TTC549 (cell line): Measurements from ENCODE around the gene HOXB8.

Source experiments
- FAIRE-seq: peaks from 2 replicates; lab custom pipeline; 2012; peaks lifted over from hg19 to GRCh38; lab: Jason Lieb, UNC

Gene HOXB8

DNA sequence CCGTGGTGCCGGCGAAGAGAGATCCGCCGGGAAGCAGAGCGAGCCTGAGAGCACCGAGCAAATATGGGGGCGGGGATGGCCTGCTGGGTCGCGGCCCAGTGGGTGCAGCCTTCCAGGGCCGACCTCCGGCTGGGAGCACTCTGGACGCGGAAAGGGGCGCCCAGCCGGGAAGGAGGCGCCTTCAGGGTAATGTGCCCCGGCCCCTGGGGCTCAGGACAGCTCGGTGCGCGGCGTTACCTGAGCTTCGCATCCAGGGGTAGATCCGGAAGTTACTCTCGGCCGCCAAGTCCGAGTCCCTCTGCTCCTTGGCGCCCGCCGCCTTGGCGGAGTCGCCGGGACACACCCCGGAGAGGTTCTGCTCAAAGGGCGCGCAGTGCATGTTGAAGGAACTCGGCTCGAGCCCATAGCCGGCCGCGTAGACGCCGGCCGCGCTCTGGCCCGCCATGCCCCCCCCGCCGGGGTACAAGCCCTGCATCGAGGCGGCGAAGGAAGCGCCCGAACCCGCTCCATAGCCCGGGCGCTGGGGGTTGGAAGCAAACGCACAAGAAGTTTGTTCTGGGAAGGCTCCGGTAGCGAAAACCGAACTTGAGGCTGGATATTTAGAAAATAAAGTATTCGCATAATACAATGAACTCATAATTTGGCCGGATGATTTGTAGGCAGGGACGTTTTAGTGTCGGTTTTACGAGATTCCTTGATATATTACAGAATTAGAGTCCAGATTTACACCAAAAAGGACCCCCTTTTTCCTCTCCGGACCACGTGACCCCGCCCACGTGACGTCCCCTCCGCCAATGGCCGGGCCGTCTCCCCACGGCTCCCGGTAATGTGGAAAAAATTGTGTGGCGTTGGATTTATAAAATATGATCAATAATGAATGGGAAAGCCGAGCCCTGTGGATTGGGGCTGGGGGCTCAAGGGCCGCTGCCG lies 4.5 kb downstream of the HOXB8 start, which contains the start of gene HOXB7:
Gene HOXB7, minus strand, starts transcription at position 736 of the 930 bp plus-strand sequence. Its CDS starts 99 bp downstream, at position 637.
- no peak for FAIRE-seq

GRCh38 chr17:48609759-48610281 lies 5.3 kb downstream of the HOXB8 start:
- no peak for FAIRE-seq

DNA sequence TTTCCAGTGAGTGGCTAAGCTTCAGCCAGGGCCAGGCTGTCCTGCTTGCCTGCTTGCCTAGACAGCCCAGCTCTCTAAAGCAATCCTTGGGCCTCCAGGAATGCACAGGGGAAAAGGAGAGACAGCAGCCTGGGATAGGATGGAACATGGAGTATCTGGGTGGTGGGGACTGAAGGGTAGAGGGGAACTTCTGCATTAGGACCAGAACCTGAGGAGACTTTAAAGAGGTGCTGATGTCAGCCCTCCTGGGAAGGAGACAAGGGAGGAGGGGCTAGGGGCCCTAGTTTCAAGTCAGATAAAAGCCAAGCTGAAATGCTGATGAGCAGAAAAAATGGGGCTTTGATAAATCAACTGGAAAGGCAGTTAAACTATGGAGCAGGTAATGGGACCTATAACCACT lies 6.1 kb downstream of the HOXB8 start:
- no peak for FAIRE-seq

DNA sequence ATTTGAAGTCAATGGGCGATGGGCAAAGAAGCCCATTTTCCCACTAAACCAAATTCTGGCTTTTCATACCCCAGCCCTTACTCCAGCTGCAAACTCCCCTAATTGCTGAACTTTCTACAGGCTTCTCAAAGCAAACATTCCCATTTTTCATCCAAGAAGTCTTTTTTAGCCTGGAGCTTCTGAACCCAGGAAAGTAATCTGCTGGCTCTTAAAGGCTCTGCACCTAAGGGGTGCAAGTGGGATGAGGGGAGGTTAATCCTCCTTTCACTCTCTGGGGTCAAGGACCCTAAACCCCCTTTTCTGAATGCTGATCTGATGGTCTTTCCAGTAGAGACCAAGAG lies 6.6 kb downstream of the HOXB8 start:
- no peak for FAIRE-seq

DNA sequence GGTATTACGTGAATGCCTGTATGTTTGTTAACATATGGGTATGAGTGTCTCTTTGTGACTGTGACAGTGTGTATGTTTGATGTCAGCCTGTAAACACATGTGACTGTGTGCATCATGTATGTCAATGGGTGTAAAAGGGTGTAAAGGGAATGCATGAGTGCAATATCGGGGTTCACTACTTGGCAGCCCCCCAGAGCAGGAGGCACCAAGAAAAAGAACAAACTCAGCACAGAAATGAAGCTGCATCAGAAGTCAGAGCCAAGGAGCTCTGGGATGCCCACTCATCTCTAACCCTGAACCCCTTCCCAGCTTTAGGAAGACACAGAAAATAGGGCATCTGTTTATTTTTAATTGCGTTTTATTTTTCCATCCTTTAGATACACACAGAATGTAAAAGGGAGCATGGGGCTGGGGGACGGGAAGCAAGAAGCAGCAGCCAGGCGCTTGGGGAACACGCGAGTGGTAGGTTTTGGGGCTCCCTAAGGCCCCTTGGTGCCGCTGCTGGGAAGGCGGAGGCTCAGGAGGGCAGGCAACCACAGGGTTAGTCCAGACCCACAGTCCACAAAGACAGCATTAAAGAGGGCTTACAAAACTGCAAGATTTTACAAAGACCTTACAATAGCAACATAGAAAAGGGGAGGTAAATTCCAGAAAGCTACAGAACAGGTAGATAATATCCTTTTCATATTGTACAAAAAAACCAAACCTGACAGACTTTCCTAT lies 8.0 kb downstream of the HOXB8 start:
- no peak for FAIRE-seq

- no peak for FAIRE-seq
Observed at GRCh38 chr17:48605991-48606891, 8.9 kb downstream of the HOXB8 start.

- no peak for FAIRE-seq
Observed at GRCh38 chr17:48605409-48605919, 9.6 kb downstream of the HOXB8 start.

DNA sequence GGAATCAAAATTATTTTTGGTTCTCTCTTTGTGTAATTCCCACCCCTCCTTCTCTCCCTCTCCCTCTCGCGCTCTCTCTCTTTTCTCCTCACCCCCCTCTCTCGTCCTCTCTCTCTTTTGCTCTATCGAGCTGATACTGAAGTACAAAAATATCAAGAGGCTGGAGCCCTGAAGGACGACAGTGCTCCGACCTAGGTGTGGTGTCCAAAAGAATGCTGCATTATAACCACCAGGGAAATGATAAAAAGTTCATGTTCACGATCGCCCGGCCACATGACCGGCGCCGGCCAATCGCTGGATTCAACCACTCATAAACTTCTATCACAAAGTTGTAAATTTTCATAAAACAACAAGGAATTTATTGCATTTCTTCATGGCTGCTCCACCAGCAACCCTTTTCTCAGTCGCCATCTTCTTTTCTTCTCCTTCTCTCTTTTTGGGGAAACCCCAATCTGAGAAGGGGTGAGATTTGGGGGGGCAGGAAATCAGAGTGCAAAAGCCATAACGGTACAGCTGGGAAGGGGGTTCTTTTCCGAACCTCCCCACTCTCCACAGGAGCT lies 10.2 kb downstream of the HOXB8 start, which contains the start of gene HOXB6:
Gene HOXB6, minus strand, starts transcription at position 217 of the 560 bp plus-strand sequence. CDS start 6,836 bp downstream, outside the sequence.
- peak; percentile 20 for FAIRE-seq

- no peak for FAIRE-seq
Observed at GRCh38 chr17:48603959-48604769, 10.9 kb downstream of the HOXB8 start.

- FAIRE-seq, result no peak
Observed at GRCh38 chr17:48601539-48602425, 13.3 kb downstream of the HOXB8 start.

DNA sequence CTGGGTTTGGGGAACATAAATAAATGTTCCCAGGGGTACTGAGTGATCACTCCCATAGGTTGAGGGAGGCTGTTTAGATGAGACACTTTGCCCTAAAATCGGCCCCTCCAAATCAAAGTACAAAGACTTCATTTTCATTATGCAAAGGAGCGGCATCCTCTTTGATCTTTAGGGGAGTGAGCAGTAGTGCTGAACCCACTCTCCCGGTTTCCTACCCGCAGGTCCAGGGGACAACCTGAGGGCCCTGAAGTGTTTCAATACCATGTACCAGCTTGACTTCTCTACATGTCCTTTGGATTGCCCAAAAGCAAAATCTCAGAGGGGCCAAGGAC lies 13.9 kb downstream of the HOXB8 start:
- no peak for FAIRE-seq

DNA sequence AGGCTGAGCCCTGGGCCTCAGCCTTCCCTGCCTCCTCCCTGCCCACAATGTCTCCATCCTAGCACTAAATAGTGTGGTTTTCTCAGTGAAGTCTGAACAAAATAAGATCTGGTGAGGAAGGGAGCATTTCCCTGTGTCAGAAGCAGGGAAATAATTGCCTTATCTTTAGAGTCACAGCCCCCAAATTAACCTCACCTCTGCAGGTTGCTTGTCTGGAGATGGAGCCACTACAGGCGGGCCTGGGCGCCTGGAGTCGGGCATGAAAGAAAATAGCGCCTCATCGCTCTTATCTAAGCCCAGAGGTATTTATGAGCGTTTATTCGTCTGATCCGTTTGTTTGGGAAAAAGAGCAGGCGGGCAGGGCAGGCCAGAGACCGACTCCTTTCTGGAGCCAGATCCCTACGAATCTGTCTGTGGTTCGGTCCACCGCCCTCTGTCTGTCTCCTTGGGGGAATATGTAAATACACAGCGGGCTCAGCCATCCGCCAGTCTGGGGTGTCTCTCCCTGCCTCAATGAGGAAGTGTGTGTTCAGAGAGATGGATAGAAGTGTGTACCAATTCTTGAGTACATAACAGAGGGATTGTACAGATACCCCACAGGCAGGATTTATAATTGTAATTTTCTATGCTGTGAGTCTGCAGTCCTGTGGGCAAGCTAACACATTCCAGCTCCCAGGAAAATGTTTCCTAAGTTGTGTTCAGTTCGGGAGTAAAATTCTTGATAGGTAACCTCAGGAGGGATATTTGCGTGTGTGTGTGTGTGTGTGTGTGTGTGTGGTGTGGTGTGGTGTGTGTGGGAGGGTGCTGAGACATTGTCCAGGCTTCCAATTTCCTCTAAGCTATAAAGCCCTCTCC lies 14.6 kb downstream of the HOXB8 start:
- peak; percentile 5 for FAIRE-seq

DNA sequence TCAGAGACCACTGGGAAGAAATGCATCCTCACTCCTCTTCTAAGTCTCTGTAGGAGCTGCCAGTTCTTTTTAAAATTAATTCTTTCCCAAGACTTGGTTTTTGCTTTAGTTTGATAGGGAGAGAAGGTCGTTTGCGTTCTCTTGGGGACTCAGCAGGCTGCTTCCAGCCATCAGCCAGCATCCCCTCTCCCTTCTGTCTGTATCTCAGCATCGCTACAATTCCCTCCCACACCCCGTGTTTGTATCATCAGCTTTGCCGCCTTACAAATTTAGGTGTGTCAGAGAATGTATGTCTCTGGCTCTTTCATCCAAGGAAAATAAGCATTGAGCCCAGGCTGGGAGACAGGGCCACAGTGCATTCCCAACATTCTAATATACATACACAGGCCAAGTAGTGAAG lies 15.7 kb downstream of the HOXB8 start:
- no peak for FAIRE-seq

GRCh38 chr17:48598736-48599135 lies 16.4 kb downstream of the HOXB8 start:
- FAIRE-seq, result no peak

- no peak for FAIRE-seq
Observed at GRCh38 chr17:48597778-48598631, 17.1 kb downstream of the HOXB8 start.

- no peak for FAIRE-seq
Observed at GRCh38 chr17:48597528-48597777, 17.6 kb downstream of the HOXB8 start.

DNA sequence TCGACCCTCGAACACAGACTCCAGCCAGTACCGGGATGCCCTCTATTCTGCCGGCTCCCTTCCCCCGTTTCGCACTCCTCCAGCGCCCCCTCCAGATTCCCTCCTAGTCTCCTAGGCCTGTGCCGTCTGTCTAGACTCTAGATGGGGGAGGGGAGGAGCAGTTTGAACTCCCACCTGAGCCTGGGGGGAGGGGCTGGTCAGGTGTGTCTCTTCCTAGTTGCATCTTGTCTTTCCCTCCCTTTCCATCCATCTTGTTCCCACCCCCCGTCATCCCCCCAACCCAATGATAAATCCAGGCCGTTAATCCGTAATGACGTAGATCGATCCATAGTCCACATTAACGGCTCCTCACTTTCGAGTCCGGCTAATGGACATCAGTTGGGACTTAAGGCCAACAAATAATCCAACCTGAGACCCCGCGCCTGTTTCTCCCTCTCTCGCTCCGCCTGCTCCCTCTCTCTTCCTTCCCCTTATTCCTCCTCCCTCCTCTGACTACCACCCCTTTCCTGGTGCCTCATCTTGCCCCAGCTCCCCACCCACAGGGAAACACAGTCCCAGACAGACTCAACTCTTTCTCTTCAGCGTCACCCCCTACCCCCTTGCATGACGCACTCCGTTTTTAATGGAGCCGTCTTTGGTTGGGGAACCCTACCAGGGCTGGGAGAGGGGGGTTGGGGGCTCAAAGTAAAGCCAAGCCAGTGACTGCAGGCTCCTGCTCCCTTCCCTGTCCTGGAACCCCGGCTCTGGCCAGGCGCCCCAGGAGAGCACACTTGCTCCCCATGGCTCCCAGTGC lies 18.2 kb downstream of the HOXB8 start:
- FAIRE-seq, result no peak
